Muscle layer of colon (tissue), 2 donors: ENCODE results near the gene STARD13.
"Not testable (repeated sequence)": the region's sequence is repeated elsewhere in the genome, so short reads cannot be mapped to it uniquely, and the experiment has no call there.

Experiments
- H3K27ac ChIP-seq: one replicate; pipeline ENCODE4 v1.7.0; 2013; ENCODE audit warnings: low read depth, mild to moderate bottlenecking, low read length, moderate library complexity
- H3K27me3 ChIP-seq, 2 donors: one replicate each; pipeline ENCODE4 v1.7.0; 2013; ENCODE audit warnings: low read length in 2 of 2, mild to moderate bottlenecking in 2 of 2; ENCODE audit not compliant: insufficient read depth in 2 of 2, control insufficient read depth in 1 of 2
- H3K36me3 ChIP-seq: one replicate; pipeline ENCODE4 v1.7.0; 2013; ENCODE audit warnings: mild to moderate bottlenecking, low read length; ENCODE audit not compliant: insufficient read depth
- H3K4me1 ChIP-seq: one replicate; pipeline ENCODE4 v1.7.0; 2013; ENCODE audit warnings: mild to moderate bottlenecking, low read length; ENCODE audit not compliant: insufficient read depth
- H3K4me3 ChIP-seq, 2 donors: one replicate each; pipeline ENCODE4 v1.7.0; 2013; ENCODE audit warnings: low read length in 2 of 2, low read depth in 1 of 2, mild to moderate bottlenecking in 1 of 2, moderate library complexity in 1 of 2
- H3K9ac ChIP-seq: one replicate; pipeline ENCODE4 v1.7.0; 2013; ENCODE audit warnings: low read length
- H3K9me3 ChIP-seq: one replicate; pipeline ENCODE4 v1.7.0; 2013; ENCODE audit warnings: mild to moderate bottlenecking, low read length
- donor health status: abdominal sarcoma.
- donor health status: Adenocarcinoma of cecum.

Gene STARD13

GRCh38 chr13:33165787-33166186 lies 119.8 kb downstream of the STARD13 start:
- no peak overlapping the region for H3K27ac ChIP-seq
- H3K36me3 ChIP-seq = peaks cover 37% of the 10 kb centered on the region
- H3K4me3 ChIP-seq = no peak overlapping the region
- H3K9me3 ChIP-seq = no peaks in the 10 kb centered on the region
- no peak overlapping the region for H3K9ac ChIP-seq
- peaks cover 17% of the 10 kb centered on the region for H3K4me1 ChIP-seq
- no peaks in the 10 kb centered on the region for H3K27me3 ChIP-seq

GRCh38 chr13:33164331-33164730 lies 121.2 kb downstream of the STARD13 start:
- H3K4me3 ChIP-seq = no peak overlapping the region
- H3K27ac ChIP-seq = no peak overlapping the region
- H3K9ac ChIP-seq = no peak overlapping the region
- H3K4me1 ChIP-seq = peaks cover 8% of the 10 kb centered on the region
- H3K9me3 ChIP-seq = no peaks in the 10 kb centered on the region
- no peaks in the 10 kb centered on the region for H3K27me3 ChIP-seq
- peaks cover 37% of the 10 kb centered on the region for H3K36me3 ChIP-seq

- not testable (repeated sequence) for H3K27ac ChIP-seq, H3K4me3 ChIP-seq, H3K9ac ChIP-seq, H3K9me3 ChIP-seq, H3K4me1 ChIP-seq, H3K27me3 ChIP-seq
- peaks cover 45% of the 10 kb centered on the region for H3K36me3 ChIP-seq
Observed at GRCh38 chr13:33162725-33163124, 122.8 kb downstream of the STARD13 start.

DNA sequence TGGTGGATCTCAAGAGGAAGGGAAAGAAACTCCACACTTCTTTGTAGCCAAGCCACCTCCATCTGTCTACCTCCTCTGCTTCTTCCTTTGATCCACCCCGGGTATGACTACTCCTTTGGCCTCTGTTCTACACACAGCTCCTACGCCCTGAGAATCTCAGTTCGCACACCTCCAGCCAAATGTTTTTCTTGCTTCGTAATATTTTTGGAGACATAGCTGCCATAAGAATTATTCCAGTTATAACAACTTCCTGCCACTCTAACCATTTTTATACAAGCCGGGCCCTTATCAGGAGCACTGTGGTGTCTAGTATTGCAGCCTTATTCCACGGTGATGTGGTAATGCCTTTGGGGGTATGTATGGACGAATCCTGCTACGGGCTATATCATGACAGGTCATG lies 126.7 kb downstream of the STARD13 start:
- Histone ChIP-seq H3K4me1 (no peaks in the 10 kb centered on the region), H3K27me3 (no peaks in the 10 kb centered on the region), H3K9ac (no peak overlapping the region), H3K27ac (no peak overlapping the region), H3K9me3 (no peaks in the 10 kb centered on the region), H3K4me3 (no peak overlapping the region), H3K36me3 (peaks cover 14% of the 10 kb centered on the region)

- no peak overlapping the region for H3K4me3 ChIP-seq
- no peaks in the 10 kb centered on the region for H3K9me3 ChIP-seq
- peaks cover 2% of the 10 kb centered on the region for H3K4me1 ChIP-seq
- peaks cover 18% of the 10 kb centered on the region for H3K36me3 ChIP-seq
- no peak overlapping the region for H3K27ac ChIP-seq
- H3K9ac ChIP-seq = no peak overlapping the region
- H3K27me3 ChIP-seq = no peaks in the 10 kb centered on the region
Observed at GRCh38 chr13:33158271-33158670, 127.3 kb downstream of the STARD13 start.

GRCh38 chr13:33154911-33155310 lies 130.6 kb downstream of the STARD13 start:
- Histone ChIP-seq H3K9me3 (no peaks in the 10 kb centered on the region), H3K9ac (no peak overlapping the region), H3K27ac (no peak overlapping the region), H3K4me3 (no peak overlapping the region), H3K4me1 (peaks cover 22% of the 10 kb centered on the region), H3K36me3 (peaks cover 25% of the 10 kb centered on the region), H3K27me3 (no peaks in the 10 kb centered on the region)

GRCh38 chr13:33153421-33154404 lies 131.8 kb downstream of the STARD13 start:
- H3K9ac ChIP-seq = no peak overlapping the region
- no peaks in the 10 kb centered on the region for H3K9me3 ChIP-seq
- H3K27me3 ChIP-seq = no peaks in the 10 kb centered on the region
- H3K4me3 ChIP-seq = no peak overlapping the region
- no peak overlapping the region for H3K27ac ChIP-seq
- peaks cover 28% of the 10 kb centered on the region for H3K4me1 ChIP-seq
- peaks cover 23% of the 10 kb centered on the region for H3K36me3 ChIP-seq

- Histone ChIP-seq H3K27ac (no peak overlapping the region), H3K9me3 (no peaks in the 10 kb centered on the region), H3K4me1 (peaks cover 28% of the 10 kb centered on the region), H3K27me3 (no peaks in the 10 kb centered on the region), H3K36me3 (peaks cover 18% of the 10 kb centered on the region), H3K4me3 (no peak overlapping the region), H3K9ac (no peak overlapping the region)
Observed at GRCh38 chr13:33152389-33152788, 133.2 kb downstream of the STARD13 start.

- Histone ChIP-seq H3K9me3 (no peaks in the 10 kb centered on the region), H3K27ac (no peak overlapping the region), H3K4me3 (no peak overlapping the region), H3K36me3 (peaks cover 18% of the 10 kb centered on the region), H3K4me1 (peaks cover 29% of the 10 kb centered on the region), H3K27me3 (no peaks in the 10 kb centered on the region), H3K9ac (no peak overlapping the region)
Observed at GRCh38 chr13:33150662-33151061, 134.9 kb downstream of the STARD13 start.

- no peak overlapping the region for H3K27ac ChIP-seq
- H3K27me3 ChIP-seq = no peaks in the 10 kb centered on the region
- no peak overlapping the region for H3K4me3 ChIP-seq
- H3K9me3 ChIP-seq = no peaks in the 10 kb centered on the region
- H3K9ac ChIP-seq = no peak overlapping the region
- H3K4me1 ChIP-seq = peaks cover 32% of the 10 kb centered on the region
- H3K36me3 ChIP-seq = peaks cover 18% of the 10 kb centered on the region
Observed at GRCh38 chr13:33150126-33150525, 135.4 kb downstream of the STARD13 start.

DNA sequence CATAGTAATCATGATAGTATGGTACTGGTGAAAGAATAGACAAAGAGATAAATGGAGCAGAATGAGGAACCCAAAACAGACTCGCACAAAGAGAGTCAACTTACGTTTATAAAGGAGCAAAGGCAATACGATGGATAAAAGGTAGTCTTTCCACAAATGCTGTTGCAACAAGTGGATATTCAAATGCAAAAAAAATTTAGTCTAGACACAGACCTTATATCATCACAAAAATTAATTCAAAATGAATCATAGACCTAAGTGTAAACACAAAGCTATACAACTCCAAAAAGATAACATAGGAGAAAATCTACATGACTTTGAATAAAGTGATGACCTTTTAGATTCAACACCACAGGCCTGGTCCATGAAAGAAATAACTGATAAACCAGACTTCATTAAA lies 137.7 kb downstream of the STARD13 start:
- peaks cover 13% of the 10 kb centered on the region for H3K36me3 ChIP-seq
- H3K9me3 ChIP-seq = no peaks in the 10 kb centered on the region
- peaks cover 35% of the 10 kb centered on the region for H3K4me1 ChIP-seq
- H3K27ac ChIP-seq = no peak overlapping the region
- no peak overlapping the region for H3K9ac ChIP-seq
- H3K4me3 ChIP-seq = no peak overlapping the region
- no peaks in the 10 kb centered on the region for H3K27me3 ChIP-seq
